Head of caudate nucleus (tissue), 42 donors: ENCODE measurements around the gene TMEM8B.
"Not testable (repeated sequence)": the region's sequence is repeated elsewhere in the genome, so short reads cannot be mapped to it uniquely, and the experiment has no call there.

ENCODE experiments used
- DNase-seq, 42 donors: peaks; one replicate each; pipeline versions ENCODE4 v3.0.0 to v3.0.0-alpha.2; 2020 to 2021; ENCODE audit warnings: mixed read lengths in 7 of 42
- intact Hi-C: fragments of 100-400 bp; cut with DNase I; formaldehyde crosslinking; loops from one replicate; pipeline ENCODE4 v1.15.0; 2022

Gene TMEM8B

DNA sequence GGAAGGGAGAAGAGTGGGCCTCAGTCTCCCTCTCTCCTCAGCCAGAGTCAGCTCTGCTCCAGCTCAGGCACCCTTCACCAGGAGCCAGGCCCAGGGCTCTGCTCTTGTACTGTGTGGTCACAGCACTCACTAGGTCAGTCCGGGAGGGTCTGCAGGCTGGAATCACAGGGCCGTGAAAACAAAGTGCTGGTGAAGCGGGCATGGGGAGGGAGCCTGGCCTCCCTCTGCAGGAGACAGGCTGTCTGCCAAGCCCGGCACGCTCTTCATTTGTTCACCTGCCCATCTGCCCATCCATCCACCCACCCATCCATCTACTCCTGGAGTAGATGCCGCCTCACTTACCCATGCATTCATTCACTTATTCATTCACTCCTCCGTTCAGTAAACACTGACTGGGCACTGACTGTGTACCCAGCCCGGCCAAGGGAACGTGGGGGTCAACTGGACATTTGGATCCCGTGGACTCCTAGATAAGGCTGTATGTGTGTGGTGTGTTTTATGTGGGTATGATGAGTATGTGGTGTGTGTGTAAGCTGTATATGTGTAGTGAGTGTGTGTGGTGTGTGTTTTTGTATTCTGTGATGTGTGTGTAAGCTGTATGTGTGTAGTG is 83.9 kb downstream of the TMEM8B start:
- intact Hi-C loops: no loop called here
- no peak for DNase-seq

DNA sequence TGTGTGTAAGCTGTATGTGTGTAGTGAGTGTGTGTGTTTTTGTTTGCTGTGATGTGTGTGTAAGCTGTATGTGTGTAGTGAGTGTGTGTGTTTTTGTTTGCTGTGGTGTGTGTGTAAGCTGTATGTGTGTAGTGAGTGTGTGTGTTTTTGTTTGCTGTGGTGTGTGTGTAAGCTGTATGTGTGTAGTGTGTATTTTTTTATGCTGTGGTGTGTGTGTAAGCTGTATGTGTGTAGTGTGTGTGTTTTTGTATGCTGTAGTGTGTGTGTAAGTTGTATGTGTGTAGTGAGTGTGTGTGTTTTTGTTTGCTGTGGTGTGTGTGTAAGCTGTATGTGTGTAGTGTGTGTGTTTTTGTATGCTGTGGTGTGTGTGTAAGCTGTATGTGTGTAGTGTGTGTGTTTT is 84.4 kb downstream of the TMEM8B start:
- intact Hi-C loops, DNase-seq: not testable (repeated sequence)

DNA sequence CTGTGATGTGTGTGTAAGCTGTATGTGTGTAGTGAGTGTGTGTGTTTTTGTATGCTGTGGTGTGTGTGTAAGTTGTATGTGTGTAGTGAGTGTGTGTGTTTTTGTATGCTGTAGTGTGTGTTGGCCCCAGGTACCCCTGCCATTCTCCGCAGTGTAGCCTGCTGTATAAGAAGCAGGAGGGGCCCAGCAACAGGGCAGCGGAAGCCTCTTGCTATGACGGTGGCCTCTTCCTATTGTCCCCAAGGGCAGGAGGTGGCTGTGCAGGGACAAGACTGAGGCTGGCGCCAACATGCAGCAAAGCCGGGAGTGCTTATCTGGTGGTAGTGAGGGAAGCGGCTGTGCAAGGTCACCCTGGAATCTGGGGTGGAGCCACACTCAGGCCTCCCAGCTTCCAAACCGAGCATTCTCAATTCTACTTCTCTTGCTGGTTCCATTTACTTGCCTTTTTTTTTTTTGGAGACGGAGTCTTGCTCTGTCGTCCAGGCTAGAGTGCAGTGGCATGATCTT is 85.3 kb downstream of the TMEM8B start:
- intact Hi-C loops: no loop called here
- DNase-seq: no peak
